Progenitor cell of endocrine pancreas (in vitro differentiated cells): ENCODE measurements around the gene WDR43. TPM values are rescaled to one million over a fixed set of nuclear protein-coding genes. Genes with fewer than 3 reads are reported as not detected.

Source experiments
- DNase-seq: peaks from one replicate; pipeline ENCODE4 v3.0.0; 2021; ENCODE audit warnings: low spot score; ENCODE audit not compliant: unreplicated experiment
- H3K27ac Mint-ChIP-seq: 2 replicates; pipeline ENCODE4 v1.8.0; 2021; ENCODE audit warnings: mild to moderate bottlenecking, moderate library complexity, mixed read lengths
- H3K27me3 Mint-ChIP-seq: 2 replicates; pipeline ENCODE4 v1.8.0; 2021; ENCODE audit warnings: mixed read lengths
- H3K36me3 Mint-ChIP-seq: 2 replicates; pipeline ENCODE4 v1.8.0; 2022; ENCODE audit warnings: mixed read lengths; ENCODE audit not compliant: insufficient read depth
- H3K4me1 Mint-ChIP-seq: 2 replicates; pipeline ENCODE4 v1.8.0; 2021; ENCODE audit warnings: low read depth, mixed read lengths
- H3K4me3 Mint-ChIP-seq: 2 replicates; pipeline ENCODE4 v1.8.0; 2021; ENCODE audit warnings: low read depth, mild to moderate bottlenecking, moderate library complexity, mixed read lengths
- H3K9me3 Mint-ChIP-seq: 2 replicates; pipeline ENCODE4 v1.8.0; 2021; ENCODE audit warnings: low read depth, mixed read lengths
- total RNA-seq: library from RNA; stranded (reverse); gene quantifications from 2 replicates; pipeline ENCODE4 v1.2.1, GENCODE V29; 2021
- TF ChIP-seq, protein P1 (sequence below): fragments of 200-600 bp; sonication (generic); IDR thresholded peaks from one replicate; pipeline ENCODE4 v1.5.0; 2021; ENCODE audit warnings: antibody characterized with exemption, mild to moderate bottlenecking; ENCODE audit not compliant: unreplicated experiment

The WDR43 gene
- total RNA-seq, 1 donor from 2014 or later = 57.2 TPM

DNA sequence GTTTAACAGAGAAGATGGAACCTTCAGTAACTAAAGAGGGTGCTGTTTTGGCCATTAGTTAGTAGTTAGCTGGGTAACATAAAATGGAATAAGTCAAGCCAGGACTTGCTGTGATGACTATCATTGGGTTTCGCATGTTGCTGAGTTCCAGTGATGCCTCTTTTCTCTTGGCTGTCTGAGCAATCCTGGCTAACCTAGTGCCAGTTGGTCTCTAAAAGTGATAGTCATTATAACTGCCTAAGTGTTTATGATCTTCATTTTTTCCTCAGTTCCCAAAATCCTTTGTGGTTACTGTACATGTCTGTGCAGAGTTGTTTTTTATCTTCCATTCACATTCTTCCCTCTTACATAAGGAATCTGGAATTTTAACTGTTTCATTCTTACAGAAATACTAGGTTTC, 33.4 kb downstream of the WDR43 start:
- TF ChIP-seq, protein P1, sequence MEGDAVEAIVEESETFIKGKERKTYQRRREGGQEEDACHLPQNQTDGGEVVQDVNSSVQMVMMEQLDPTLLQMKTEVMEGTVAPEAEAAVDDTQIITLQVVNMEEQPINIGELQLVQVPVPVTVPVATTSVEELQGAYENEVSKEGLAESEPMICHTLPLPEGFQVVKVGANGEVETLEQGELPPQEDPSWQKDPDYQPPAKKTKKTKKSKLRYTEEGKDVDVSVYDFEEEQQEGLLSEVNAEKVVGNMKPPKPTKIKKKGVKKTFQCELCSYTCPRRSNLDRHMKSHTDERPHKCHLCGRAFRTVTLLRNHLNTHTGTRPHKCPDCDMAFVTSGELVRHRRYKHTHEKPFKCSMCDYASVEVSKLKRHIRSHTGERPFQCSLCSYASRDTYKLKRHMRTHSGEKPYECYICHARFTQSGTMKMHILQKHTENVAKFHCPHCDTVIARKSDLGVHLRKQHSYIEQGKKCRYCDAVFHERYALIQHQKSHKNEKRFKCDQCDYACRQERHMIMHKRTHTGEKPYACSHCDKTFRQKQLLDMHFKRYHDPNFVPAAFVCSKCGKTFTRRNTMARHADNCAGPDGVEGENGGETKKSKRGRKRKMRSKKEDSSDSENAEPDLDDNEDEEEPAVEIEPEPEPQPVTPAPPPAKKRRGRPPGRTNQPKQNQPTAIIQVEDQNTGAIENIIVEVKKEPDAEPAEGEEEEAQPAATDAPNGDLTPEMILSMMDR = no peak
- no peak for DNase-seq
- H3K27ac Mint-ChIP-seq = peak overlapping the region; percentile 58
- H3K9me3 Mint-ChIP-seq = no peaks in the 10 kb centered on the region
- no peaks in the 10 kb centered on the region for H3K4me1 Mint-ChIP-seq
- no peak overlapping the region for H3K4me3 Mint-ChIP-seq
- H3K27me3 Mint-ChIP-seq = no peaks in the 10 kb centered on the region
- peaks cover 38% of the 10 kb centered on the region for H3K36me3 Mint-ChIP-seq

DNA sequence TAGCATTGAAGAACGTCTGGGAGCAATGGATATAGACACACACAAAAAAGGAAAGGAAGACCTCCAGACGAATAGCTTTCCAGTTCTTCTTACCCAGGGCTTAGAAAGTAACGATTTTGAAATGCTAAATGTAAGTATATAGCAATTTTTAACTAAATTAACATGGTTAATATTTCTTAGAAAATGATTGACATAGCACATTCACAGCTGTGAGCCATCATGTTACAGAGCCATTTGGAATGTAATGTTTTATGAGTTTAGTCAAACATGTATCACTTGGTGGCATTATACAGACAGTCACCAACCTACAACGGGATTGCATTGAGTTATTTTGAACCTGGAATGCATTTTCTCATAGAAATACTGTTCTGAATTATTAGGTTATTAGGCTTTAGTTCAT, 35.1 kb downstream of the WDR43 start:
- Mint-ChIP-seq H3K27me3 (no peaks in the 10 kb centered on the region), H3K4me3 (no peak overlapping the region), H3K36me3 (peaks cover 26% of the 10 kb centered on the region), H3K27ac (no peak overlapping the region), H3K4me1 (no peaks in the 10 kb centered on the region), H3K9me3 (no peaks in the 10 kb centered on the region)
- TF ChIP-seq, protein P1 = no peak
- DNase-seq = no peak

DNA sequence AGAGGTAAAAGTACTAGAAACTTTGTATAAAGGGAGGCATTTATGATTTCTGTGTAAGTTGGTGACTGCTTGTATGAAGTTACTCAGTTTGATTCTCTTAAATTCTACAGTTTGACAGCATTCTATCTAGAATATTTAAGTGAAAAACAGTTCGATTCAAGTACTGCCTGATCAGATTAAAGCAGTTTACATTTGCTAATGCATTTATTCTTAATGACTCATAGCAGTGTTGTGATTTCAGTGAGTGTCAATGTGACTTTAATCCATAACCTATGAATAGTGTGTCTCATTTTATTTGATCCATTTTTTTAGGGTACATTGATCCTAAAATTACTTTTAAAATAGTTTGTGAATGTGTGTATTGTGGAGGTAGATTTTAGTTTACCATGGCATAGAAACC, 35.7 kb downstream of the WDR43 start:
- Mint-ChIP-seq H3K4me1 (no peaks in the 10 kb centered on the region), H3K4me3 (no peak overlapping the region), H3K9me3 (no peaks in the 10 kb centered on the region), H3K27ac (no peak overlapping the region), H3K27me3 (no peaks in the 10 kb centered on the region), H3K36me3 (peaks cover 26% of the 10 kb centered on the region)
- TF ChIP-seq, protein P1 = no peak
- no peak for DNase-seq

GRCh38 chr2:28934769-28935168, 40.3 kb downstream of the WDR43 start:
- no peak overlapping the region for H3K4me3 Mint-ChIP-seq
- peaks cover 3% of the 10 kb centered on the region for H3K4me1 Mint-ChIP-seq

DNA sequence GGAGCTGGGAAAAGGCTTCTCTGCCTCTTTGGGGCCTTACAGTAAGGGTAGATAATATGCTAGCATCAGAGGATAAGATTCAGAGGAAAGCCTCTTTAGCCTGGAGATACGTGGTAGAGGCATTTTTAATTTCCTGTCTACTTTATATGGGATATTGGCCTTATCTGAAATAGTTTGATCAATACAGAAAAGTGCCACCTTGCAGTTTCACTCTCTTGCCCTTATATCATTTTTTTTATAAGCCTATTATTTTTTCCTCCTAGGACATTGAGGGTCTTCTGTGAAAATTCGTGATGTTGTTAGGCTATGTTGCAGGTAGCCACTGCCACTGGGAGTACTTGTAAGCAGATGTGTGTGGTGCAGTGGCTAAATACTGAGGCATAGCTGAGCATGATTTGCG, 46.5 kb downstream of the WDR43 start:
- DNase-seq = no peak
- Mint-ChIP-seq H3K27ac (no peak overlapping the region), H3K27me3 (no peaks in the 10 kb centered on the region), H3K4me1 (peaks cover 1% of the 10 kb centered on the region), H3K9me3 (no peaks in the 10 kb centered on the region), H3K4me3 (no peak overlapping the region), H3K36me3 (peaks cover 44% of the 10 kb centered on the region)
- TF ChIP-seq, protein P1 = no peak

More at GRCh38 chr2:28934769-28935168, 40.3 kb downstream of the WDR43 start:
- no peak overlapping the region for H3K27ac Mint-ChIP-seq
- DNase-seq = no peak
- H3K9me3 Mint-ChIP-seq = no peaks in the 10 kb centered on the region
- TF ChIP-seq, protein P1 = no peak
- peaks cover 20% of the 10 kb centered on the region for H3K36me3 Mint-ChIP-seq
- no peaks in the 10 kb centered on the region for H3K27me3 Mint-ChIP-seq
